Panc1 (cell line): ENCODE data around the gene SATB2.

Source experiments
- POLR2AphosphoS5 ChIP-seq: IDR thresholded peaks from 2 replicates; pipeline ENCODE4 v1.6.1; 2012; ENCODE audit warnings: mild to moderate bottlenecking, low read depth, low read length, moderate library complexity
- SIN3A ChIP-seq: IDR thresholded peaks from 2 replicates; pipeline ENCODE4 v1.6.1; 2012; ENCODE audit warnings: low read depth, mild to moderate bottlenecking, low read length, moderate library complexity, borderline replicate concordance; ENCODE audit not compliant: insufficient read depth
- TCF7L2 ChIP-seq: IDR thresholded peaks from 2 replicates; pipeline ENCODE4 v1.6.1; 2011; ENCODE audit warnings: mild to moderate bottlenecking, low read depth, low read length, inconsistent platforms
- TF ChIP-seq, protein P1 (sequence below): fragments of 450-650 bp; IDR thresholded peaks from 2 replicates; pipeline ENCODE4 v1.5.1; 2017; ENCODE audit warnings: mild to moderate bottlenecking
- TF ChIP-seq, protein P2 (sequence below), 2 experiments: IDR thresholded peaks; 2 replicates each; pipeline ENCODE4 v1.6.1; 2011 to 2012; ENCODE audit warnings: low read depth in 2 of 2, control low read depth in 1 of 2, low read length in 1 of 2, mild to moderate bottlenecking in 1 of 2, moderate library complexity in 1 of 2; ENCODE audit not compliant: insufficient read depth in 1 of 2

DNA sequence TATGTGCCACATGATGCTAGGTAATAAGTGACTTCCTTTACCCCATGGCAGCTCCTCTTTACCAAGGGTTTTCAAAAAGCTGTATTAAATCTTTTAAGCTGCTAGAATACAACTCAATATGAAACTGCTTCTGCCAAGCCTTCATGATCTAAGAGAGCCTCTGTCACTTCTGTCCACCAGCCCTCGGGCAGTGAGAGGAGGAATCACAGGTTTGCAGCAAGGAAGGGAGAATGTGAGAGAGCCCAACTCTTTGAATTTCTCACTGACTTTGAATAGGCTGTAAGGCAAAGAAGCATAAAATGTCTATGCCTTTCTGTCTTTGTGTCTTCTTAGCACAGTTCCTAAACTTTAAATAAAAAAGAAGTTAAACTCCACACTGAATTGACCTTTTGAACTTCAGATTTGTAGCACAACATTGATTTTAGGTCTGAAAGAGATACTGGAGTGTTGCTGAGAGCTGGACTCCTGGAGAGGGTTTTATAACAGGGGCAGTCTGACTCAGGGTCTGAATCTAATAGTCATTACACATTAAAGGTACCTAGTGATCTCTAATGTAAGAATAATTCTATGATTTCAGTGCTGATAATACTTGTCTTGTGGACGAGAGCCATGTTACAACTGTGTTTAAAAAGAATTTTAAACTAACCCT is 48.1 kb upstream of the SATB2 start:
- TF ChIP-seq, protein P1, sequence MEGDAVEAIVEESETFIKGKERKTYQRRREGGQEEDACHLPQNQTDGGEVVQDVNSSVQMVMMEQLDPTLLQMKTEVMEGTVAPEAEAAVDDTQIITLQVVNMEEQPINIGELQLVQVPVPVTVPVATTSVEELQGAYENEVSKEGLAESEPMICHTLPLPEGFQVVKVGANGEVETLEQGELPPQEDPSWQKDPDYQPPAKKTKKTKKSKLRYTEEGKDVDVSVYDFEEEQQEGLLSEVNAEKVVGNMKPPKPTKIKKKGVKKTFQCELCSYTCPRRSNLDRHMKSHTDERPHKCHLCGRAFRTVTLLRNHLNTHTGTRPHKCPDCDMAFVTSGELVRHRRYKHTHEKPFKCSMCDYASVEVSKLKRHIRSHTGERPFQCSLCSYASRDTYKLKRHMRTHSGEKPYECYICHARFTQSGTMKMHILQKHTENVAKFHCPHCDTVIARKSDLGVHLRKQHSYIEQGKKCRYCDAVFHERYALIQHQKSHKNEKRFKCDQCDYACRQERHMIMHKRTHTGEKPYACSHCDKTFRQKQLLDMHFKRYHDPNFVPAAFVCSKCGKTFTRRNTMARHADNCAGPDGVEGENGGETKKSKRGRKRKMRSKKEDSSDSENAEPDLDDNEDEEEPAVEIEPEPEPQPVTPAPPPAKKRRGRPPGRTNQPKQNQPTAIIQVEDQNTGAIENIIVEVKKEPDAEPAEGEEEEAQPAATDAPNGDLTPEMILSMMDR = no peak
- no peak for TF ChIP-seq SIN3A
- no peak for TF ChIP-seq POLR2AphosphoS5
- TF ChIP-seq, protein P2, sequence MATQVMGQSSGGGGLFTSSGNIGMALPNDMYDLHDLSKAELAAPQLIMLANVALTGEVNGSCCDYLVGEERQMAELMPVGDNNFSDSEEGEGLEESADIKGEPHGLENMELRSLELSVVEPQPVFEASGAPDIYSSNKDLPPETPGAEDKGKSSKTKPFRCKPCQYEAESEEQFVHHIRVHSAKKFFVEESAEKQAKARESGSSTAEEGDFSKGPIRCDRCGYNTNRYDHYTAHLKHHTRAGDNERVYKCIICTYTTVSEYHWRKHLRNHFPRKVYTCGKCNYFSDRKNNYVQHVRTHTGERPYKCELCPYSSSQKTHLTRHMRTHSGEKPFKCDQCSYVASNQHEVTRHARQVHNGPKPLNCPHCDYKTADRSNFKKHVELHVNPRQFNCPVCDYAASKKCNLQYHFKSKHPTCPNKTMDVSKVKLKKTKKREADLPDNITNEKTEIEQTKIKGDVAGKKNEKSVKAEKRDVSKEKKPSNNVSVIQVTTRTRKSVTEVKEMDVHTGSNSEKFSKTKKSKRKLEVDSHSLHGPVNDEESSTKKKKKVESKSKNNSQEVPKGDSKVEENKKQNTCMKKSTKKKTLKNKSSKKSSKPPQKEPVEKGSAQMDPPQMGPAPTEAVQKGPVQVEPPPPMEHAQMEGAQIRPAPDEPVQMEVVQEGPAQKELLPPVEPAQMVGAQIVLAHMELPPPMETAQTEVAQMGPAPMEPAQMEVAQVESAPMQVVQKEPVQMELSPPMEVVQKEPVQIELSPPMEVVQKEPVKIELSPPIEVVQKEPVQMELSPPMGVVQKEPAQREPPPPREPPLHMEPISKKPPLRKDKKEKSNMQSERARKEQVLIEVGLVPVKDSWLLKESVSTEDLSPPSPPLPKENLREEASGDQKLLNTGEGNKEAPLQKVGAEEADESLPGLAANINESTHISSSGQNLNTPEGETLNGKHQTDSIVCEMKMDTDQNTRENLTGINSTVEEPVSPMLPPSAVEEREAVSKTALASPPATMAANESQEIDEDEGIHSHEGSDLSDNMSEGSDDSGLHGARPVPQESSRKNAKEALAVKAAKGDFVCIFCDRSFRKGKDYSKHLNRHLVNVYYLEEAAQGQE (IDR thresholded peaks at IDR 0.05; ENCODE audit: insufficient read depth in 1 of 2, low read depth in 2 of 2, low read length in 1 of 2) = no peak
- no peak for TF ChIP-seq TCF7L2
